Muscle of back (tissue), 11 donors: ENCODE data around the gene RPE. TPM values are rescaled to one million over a fixed set of nuclear protein-coding genes. Genes with fewer than 3 reads are reported as not detected.

Experiments
- DNase-seq, 3 donors: peaks; one replicate each; pipeline versions ENCODE4 v3.0.0 to v3.0.0-alpha.2; 2013
- polyA plus RNA-seq, 10 donors: library from polyadenylated mRNA; unstranded; fragments of 120-200 nt; gene quantifications; one replicate each; pipeline ENCODE4 v1.2.1, GENCODE V29; 2013; ENCODE audit not compliant: insufficient read length in 10 of 10

The RPE gene
- polyA plus RNA-seq, 10 donors: 24.0 to 34.3 (median 28.3) TPM

GRCh38 chr2:209993968-209994367 is 8.5 kb upstream of the RPE start:
- DNase-seq: no peak

DNA sequence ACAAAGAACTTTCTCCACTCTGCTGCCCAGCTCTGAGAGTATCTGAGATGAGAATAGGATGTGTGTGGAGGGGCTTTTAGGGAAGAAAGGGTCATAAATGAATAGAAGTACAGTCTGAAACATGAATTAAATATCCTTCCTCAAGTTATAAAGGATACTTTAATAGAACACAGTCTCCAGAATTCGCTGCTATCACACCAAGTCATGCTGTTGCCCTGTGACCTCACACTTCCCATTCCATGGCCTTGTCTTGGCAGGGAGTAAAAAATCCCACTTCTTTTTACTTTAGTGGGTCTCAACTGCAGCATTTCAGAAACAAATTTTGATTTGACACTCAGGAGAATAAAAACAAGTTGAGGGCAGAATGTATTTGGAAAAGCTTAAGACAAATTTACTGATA is 3.8 kb upstream of the RPE start:
- no peak for DNase-seq

- DNase-seq: no peak
Observed at GRCh38 chr2:210000464-210001324, 1.7 kb upstream of the RPE start.

DNA sequence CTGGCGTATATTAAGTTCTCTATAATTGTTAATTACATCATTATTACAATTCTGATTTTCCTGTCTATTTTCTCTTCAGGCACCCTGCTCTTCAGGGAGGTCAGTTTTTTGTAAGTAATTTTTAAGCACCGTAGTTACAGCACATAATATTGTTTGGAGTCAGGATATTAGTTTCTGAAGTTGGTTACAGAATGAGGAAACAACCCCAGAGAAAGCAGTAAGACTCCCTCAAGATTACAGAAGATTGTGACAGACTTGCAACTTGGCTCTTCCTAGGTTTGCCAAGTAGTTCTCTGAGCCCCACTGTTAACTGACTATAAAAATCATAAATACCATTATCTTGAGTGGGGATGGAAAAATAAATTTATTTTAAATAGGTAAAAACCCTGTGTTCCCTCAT is 921 bp downstream of the RPE start:
- no peak for DNase-seq

DNA sequence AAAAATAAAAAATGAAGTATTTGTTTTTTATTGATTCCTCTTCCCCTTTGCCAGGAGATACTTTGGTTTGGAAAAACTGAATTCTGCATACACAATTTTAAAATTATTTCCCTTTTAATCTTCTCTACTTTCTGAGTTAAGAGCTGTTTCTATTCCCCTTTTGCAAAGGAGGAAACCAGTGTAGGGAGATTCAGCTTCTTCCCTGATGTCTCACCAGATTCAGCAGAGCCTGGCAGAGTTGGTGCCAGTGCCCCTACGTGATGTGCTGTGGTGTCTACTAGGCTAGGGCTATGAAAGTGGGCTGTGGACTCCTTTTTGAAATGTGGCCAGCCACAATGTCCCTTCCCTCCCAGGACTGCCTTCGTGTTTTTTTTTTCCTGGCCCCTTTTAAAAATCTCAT is 2.4 kb downstream of the RPE start:
- no peak for DNase-seq

- peak in 1 of 3 donors; percentile 4 for DNase-seq
Observed at GRCh38 chr2:210007895-210008294, 5.5 kb downstream of the RPE start.

GRCh38 chr2:210009126-210009525 is 6.7 kb downstream of the RPE start:
- no peak for DNase-seq

DNA sequence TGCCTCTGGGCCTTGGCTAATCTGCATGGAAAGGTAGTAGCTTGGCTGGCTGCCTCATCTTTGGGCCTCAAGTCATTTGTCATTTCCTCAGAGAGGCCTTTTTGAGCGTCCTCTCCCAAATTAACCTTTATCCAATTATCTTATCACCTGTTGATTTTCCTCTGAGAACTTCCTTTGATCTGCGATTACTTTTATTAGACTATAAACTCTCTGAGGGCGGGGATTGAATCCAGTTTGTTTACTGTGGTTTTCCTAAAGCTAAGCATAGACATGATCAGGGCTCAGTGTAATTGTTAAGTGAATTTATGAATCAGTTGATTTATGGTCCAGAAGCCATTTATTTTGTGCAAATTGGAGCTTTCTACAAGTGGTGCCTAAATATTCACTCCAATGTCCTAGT is 7.5 kb downstream of the RPE start:
- no peak for DNase-seq

DNA sequence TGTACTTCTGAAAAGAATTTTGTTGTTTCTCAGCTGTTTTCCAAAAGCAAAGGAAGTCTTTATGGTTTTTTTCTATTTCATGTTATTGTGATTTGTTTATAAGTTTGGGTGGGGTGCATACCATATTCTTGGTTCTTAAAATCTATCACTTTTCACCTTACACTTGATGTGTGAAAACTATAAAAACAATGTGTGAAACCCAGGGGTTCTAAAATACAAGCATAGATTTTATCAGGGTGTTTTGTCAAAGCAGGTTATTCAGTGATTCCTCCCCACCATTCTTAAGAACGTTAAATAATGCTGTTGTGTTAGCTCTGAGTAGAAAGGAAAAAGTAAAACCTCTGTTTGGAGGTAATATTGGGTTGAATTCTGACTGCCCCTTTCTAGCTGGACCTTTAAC is 17.7 kb downstream of the RPE start:
- no peak for DNase-seq

DNA sequence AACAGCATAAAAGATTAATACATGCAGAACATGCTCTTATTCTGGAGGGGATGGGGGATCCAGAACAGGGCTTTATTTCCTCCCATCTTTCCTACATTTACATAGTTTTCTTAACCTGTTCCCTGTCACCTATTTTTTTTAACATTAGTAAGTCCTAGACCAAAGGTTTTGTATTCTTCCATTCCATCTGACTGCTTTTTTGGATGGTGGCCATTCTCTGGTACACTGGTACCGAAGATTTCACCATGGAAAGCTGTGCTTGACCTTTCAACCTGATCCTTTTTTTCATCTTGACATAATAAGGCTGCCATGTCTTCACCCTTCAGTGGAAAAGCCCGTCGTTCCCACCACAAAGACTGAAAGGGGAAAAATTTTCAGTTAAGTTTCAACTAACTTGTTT is 20.4 kb downstream of the RPE start:
- DNase-seq: no peak

DNA sequence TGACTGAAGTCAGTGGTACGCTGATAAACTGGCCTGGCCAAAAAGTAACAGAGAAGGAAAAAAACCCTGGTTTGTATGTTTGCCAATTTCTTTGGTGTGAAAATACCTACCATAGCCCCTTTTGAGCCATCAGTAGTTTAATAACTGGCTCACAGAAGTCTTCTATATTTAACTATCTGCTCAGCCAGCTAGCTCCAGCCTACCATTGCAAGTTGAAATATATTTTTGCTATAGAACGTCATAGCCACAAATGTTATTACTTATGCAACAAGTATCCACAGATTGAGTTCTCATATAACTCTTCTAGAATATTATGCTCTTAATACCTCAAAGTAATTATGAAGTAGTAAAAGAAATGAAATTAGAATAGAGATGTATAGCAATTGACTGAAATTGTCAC is 25.2 kb downstream of the RPE start:
- DNase-seq: no peak

- no peak for DNase-seq
Observed at GRCh38 chr2:210028178-210028577, 25.7 kb downstream of the RPE start.

DNA sequence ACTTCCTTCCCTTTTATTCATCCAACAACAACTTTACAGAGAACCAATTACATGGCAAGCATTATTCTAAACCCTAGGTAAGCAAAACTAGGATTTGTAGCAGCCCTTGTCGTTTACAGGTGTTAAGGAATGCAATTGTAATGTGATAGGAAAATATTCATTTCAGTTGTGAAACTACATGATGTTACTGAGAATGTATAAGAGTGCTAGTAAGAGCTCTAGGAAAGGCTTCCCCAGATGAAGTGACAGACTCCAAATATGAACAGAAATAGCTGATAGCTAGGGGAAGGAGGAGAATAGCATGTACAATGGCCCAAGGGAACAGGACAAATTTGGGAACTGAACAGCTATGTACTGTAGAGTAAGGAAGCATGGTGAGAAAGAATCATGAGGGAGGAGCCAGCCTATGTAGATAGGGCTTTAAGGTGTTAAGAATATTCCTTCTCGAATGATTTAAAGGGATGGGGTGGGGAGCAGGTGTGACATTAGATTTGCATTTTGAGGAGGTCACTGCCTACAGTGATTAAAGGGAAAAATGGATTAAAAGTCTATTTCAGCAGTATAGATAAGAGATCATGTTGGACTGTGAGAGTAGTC is 31.7 kb downstream of the RPE start:
- no peak for DNase-seq

- no peak for DNase-seq
Observed at GRCh38 chr2:210035679-210036078, 33.2 kb downstream of the RPE start.

DNA sequence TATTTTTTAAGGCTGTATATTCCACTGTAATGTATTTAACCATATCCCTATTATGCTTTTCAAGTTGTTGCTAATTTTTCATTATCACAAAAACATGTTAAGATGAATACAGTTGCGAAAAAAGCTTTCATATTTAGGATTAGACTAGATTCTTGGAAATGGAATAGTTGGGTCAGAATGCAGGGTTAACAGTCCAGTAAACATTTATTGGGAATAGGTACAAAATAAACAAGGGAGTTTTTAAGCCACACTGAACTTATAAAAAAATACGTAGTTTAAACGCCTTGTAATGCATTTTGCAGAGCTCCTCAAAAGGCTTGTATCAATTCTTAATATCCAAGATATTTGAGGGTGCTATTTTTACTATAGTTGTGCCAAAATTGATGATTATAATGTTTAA is 35.6 kb downstream of the RPE start:
- no peak for DNase-seq

- DNase-seq: no peak
Observed at GRCh38 chr2:210046851-210047500, 44.5 kb downstream of the RPE start.

DNA sequence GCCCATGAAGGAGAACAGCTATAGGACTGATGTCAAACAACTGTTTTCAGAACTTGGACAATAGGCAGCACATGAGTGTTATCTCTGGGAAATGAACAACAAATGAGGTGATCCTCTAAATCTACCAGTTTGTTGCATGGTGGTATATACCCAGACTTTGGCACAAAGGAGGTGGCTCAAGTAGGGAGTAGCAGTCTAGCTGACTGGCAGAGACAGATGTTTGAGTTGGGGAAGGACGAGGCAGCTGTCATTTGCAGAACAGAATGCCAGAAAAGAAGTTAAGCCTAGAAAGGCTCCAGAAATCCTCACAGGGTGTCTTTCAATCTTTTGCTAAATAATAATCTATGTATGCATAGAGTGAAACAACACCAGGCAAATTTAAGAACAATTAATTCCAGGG is 47.4 kb downstream of the RPE start:
- DNase-seq: peak; percentile 38 to 49 (median 44)

GRCh38 chr2:210050885-210051284 is 48.4 kb downstream of the RPE start:
- DNase-seq: no peak

DNA sequence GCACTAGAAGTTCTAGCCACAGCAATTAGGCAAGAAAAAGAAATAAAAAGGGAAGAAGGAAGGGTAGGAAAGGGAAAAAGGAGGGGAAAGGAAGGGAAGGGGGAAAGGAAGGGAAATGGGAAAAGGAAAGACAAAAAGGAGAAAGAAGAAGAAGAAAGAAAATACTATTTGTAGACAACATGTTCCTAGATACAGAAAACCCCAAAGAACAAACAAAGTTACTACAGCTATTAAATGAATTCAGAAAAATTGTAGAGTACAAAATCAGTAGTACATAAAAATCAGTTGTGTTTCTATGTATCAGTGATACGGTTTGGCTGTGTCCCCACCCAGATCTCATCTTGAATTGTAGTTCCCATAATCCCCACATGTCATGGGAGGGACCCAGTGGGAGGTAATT is 52.3 kb downstream of the RPE start:
- DNase-seq: no peak

DNA sequence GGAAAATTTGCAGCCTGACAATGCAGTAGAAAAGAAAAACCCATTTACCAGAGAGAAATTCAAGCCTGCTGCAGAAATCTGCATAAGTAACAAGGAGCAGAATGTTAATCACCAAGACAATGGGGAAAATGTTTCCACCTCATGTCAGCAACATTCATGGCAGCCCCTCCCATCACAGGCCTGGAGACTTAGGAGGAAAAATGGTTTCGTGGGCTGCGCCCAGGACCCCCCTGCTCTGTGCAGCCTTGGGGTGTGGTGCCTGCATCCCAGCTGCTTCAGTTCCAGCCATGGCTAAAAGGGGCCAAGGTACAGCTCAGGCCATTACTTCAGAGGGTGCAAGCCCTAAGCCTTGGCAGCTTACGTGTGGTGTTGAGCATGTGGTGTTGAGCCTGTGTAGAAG is 53.4 kb downstream of the RPE start:
- DNase-seq: no peak

GRCh38 chr2:210063306-210063705 is 60.9 kb downstream of the RPE start:
- DNase-seq: no peak
